ENCODE measurements around the gene LDHD. TPM values are rescaled to one million over a fixed set of nuclear protein-coding genes. Genes with fewer than 3 reads are reported as not detected.

The LDHD gene
- total and polyA plus RNA-seq, 9 of the 15 experiments (the other 6 are each of a cell fraction or from before 2014, with no cell fraction given) = 0.19 to 0.86 (median 0.54) TPM; not detected in 3

DNA sequence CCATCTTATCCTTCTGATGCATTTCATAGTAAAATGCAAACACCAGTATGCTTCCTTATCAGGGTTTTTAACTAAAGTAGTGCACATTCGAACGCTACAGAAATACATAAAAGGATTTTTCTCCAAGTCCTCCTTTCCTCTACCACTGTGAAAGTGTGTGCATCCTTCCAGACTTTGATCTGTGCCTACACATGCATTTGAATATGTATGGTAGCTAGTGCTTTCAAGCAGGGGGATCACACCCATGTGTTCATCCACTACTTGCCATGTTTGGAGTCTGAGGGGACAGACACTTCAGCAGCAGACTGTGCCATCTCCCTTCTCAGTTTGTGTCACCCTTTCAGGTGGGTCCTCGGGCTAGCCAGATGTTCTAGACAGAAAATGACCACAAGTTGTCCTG is 14.9 kb downstream of the LDHD start (continued):
- TF ChIP-seq, protein P1, sequence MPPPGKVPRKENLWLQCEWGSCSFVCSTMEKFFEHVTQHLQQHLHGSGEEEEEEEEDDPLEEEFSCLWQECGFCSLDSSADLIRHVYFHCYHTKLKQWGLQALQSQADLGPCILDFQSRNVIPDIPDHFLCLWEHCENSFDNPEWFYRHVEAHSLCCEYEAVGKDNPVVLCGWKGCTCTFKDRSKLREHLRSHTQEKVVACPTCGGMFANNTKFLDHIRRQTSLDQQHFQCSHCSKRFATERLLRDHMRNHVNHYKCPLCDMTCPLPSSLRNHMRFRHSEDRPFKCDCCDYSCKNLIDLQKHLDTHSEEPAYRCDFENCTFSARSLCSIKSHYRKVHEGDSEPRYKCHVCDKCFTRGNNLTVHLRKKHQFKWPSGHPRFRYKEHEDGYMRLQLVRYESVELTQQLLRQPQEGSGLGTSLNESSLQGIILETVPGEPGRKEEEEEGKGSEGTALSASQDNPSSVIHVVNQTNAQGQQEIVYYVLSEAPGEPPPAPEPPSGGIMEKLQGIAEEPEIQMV (tag; conservative IDR thresholded peaks at IDR 0.05; ENCODE audit: low read depth) = no peak
- TF ChIP-seq MYC (IDR thresholded peaks at IDR 0.05; ENCODE audit: low read depth, low read length) (no peak), MYC (CRISPR knock-in tag; IDR thresholded peaks at IDR 0.05; ENCODE audit: borderline replicate concordance, low read depth) (no peak), SNIP1 (IDR thresholded peaks at IDR 0.05; ENCODE audit: low read depth) (no peak), PHTF2 (CRISPR knock-in tag; IDR thresholded peaks at IDR 0.05) (no peak)
- TF ChIP-seq, protein P2, sequence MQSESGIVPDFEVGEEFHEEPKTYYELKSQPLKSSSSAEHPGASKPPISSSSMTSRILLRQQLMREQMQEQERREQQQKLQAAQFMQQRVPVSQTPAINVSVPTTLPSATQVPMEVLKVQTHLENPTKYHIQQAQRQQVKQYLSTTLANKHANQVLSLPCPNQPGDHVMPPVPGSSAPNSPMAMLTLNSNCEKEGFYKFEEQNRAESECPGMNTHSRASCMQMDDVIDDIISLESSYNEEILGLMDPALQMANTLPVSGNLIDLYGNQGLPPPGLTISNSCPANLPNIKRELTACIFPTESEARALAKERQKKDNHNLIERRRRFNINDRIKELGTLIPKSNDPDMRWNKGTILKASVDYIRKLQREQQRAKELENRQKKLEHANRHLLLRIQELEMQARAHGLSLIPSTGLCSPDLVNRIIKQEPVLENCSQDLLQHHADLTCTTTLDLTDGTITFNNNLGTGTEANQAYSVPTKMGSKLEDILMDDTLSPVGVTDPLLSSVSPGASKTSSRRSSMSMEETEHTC (IDR thresholded peaks at IDR 0.05) = no peak
- TF ChIP-seq, protein P3, sequence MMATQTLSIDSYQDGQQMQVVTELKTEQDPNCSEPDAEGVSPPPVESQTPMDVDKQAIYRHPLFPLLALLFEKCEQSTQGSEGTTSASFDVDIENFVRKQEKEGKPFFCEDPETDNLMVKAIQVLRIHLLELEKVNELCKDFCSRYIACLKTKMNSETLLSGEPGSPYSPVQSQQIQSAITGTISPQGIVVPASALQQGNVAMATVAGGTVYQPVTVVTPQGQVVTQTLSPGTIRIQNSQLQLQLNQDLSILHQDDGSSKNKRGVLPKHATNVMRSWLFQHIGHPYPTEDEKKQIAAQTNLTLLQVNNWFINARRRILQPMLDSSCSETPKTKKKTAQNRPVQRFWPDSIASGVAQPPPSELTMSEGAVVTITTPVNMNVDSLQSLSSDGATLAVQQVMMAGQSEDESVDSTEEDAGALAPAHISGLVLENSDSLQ (IDR thresholded peaks at IDR 0.05) = no peak

DNA sequence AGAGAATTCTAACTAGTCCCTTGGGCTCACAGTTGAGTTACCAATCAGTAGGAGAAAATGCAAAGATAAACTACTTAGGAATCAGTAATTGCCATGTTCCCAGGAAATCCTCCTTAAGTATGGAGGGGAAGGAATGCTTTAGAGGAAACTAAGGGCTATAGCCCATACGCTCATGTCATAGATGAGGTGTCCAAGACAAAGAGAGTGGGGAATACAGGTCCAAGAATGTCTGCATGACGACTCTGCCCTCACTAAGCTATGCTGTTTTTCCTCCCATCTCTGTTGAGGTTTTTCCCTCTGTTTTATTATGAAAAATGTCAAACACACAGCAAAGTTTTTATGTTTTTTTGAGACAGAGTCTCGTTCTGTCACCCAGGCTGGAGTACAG is 16.0 kb downstream of the LDHD start:
- Histone ChIP-seq H2AFZ (ENCODE audit: low read depth, low read length) (no peak overlapping the region), H3K9me3 (replicated peaks; ENCODE audit: control insufficient read depth, insufficient read depth, low read depth, low read length) (no peaks in the 10 kb centered on the region), H3K4me2 (ENCODE audit: insufficient read depth, low read length) (no peak overlapping the region), H3K9me1 (ENCODE audit: control insufficient read depth, insufficient read depth, low read length) (no peaks in the 10 kb centered on the region), H3K79me2 (ENCODE audit: control insufficient read depth, insufficient read depth, low read length) (no peaks in the 10 kb centered on the region; the same call in 1 of the 3 replicates), H3K36me3 (ENCODE audit: control insufficient read depth, insufficient read depth, low read length) (peaks cover 19% of the 10 kb centered on the region; the same call in 1 of the 3 replicates), H3K9ac (ENCODE audit: insufficient read depth in 1 of 2, low read depth in 2 of 2, low read length in 2 of 2) (no peak overlapping the region), H3K27me3 (ENCODE audit: control insufficient read depth in 2 of 2, insufficient read depth in 2 of 2, low read length in 2 of 2) (no peaks in the 10 kb centered on the region), H3K4me3 (no peak overlapping the region), H3K4me1 (replicated peaks in 1 of 2; ENCODE audit: control insufficient read depth in 2 of 2, insufficient read depth in 2 of 2, low read length in 2 of 2) (peaks cover 12 to 15% of the 10 kb centered on the region in 2 experiments), H3K27ac (ENCODE audit: extremely low read depth, low read depth, low read length) (no peak overlapping the region), H4K20me1 (replicated peaks; ENCODE audit: control insufficient read depth, insufficient read depth, low read length) (no peaks in the 10 kb centered on the region)
- POLR2A ChIA-PET = no interaction called here
- WGBS (ENCODE audit: insufficient coverage, low coverage, missing lambda C conversion rate) = 68% methylated on average over 3 of the region's 3 CpGs
- BruUV-seq (replicated peaks) = no TSS peak
- intact Hi-C loops (cut with micrococcal nuclease) = no loop called here
- in situ Hi-C loops (cut with MboI) = no loop called here
- CTCF ChIA-PET (ENCODE audit: low intra/inter-chr PET ratio) = no interaction called here
- DNase-seq (ENCODE audit: extremely low read depth in 1 of 4, low spot score in 3 of 4) (no peak), FAIRE-seq (no peak), ATAC-seq (no peak)
- TF ChIP-seq LARP7 (IDR thresholded peaks at IDR 0.05) = no peak
